Measurements from ENCODE around the gene NTRK1.

NTRK1 gene

GRCh38 chr1:156877433-156878170 is 16.9 kb downstream of the NTRK1 start:
- TF ChIP-seq CTCF (IDR thresholded peaks at IDR 0.05; ENCODE audit: insufficient read depth, low read depth, low read length, missing control alignments) = no peak
- no peak for DNase-seq (ENCODE audit: low read depth)
- no peak overlapping the region for H3K4me3 ChIP-seq (ENCODE audit: low read length)

GRCh38 chr1:156879876-156880275 is 19.2 kb downstream of the NTRK1 start:
- TF ChIP-seq CTCF (IDR thresholded peaks at IDR 0.05; ENCODE audit: insufficient read depth, low read depth, low read length, missing control alignments) = no peak
- no peak overlapping the region for H3K4me3 ChIP-seq (ENCODE audit: low read length)
- no peak for DNase-seq (ENCODE audit: low read depth)

- H3K4me3 ChIP-seq (ENCODE audit: low read length) = no peak overlapping the region
- DNase-seq (ENCODE audit: low read depth) = no peak
- no peak for TF ChIP-seq CTCF (IDR thresholded peaks at IDR 0.05; ENCODE audit: insufficient read depth, low read depth, low read length, missing control alignments)
These were observed 19.8 kb downstream of the NTRK1 start for GRCh38 chr1:156880473-156880872.

GRCh38 chr1:156881101-156881500 is 20.4 kb downstream of the NTRK1 start:
- TF ChIP-seq CTCF (IDR thresholded peaks at IDR 0.05; ENCODE audit: insufficient read depth, low read depth, low read length, missing control alignments) = no peak
- no peak for DNase-seq (ENCODE audit: low read depth)
- H3K4me3 ChIP-seq (ENCODE audit: low read length) = no peak overlapping the region

GRCh38 chr1:156881663-156882062 is 21.0 kb downstream of the NTRK1 start:
- DNase-seq (ENCODE audit: low read depth) = no peak
- no peak overlapping the region for H3K4me3 ChIP-seq (ENCODE audit: low read length)
- TF ChIP-seq CTCF (IDR thresholded peaks at IDR 0.05; ENCODE audit: insufficient read depth, low read depth, low read length, missing control alignments) = no peak

GRCh38 chr1:156882543-156882942 is 21.9 kb downstream of the NTRK1 start:
- H3K4me3 ChIP-seq (ENCODE audit: low read length) = no peak overlapping the region
- DNase-seq (ENCODE audit: low read depth) = no peak
- TF ChIP-seq CTCF (IDR thresholded peaks at IDR 0.05; ENCODE audit: insufficient read depth, low read depth, low read length, missing control alignments) = no peak

GRCh38 chr1:156883919-156884318 is 23.3 kb downstream of the NTRK1 start:
- DNase-seq (ENCODE audit: low read depth) = no peak
- TF ChIP-seq CTCF (IDR thresholded peaks at IDR 0.05; ENCODE audit: insufficient read depth, low read depth, low read length, missing control alignments) = no peak
- no peak overlapping the region for H3K4me3 ChIP-seq (ENCODE audit: low read length)
